ENCODE measurements around the gene CLEC4M. TPM values are rescaled to one million over a fixed set of nuclear protein-coding genes. Genes with fewer than 3 reads are reported as not detected.

CLEC4M gene
- polyA plus RNA-seq, 1 donor (not counting 4 experiments of a cell fraction or from before 2014, with no cell fraction given): not detected

DNA sequence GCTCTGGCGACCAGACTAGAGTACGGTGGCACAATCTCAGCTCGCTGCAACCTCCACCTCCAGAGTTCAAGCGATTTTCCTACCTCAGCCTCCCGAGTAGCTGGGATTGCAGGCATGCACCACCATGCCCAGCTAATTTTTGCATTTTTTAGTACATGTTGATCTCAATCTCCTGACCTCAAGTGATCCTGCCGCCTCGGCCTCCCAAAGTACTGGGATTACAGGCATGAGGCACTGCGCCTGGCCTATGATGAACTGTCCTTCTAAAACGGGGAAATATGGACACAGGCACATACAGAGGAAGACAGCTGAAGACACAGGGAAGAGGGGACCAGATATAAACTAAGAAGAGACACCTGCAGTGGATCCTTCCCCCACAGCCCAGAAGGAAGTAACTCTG, 12.7 kb downstream of the CLEC4M start:
- H3K79me2 ChIP-seq (ENCODE audit: control insufficient read depth, insufficient read depth, low read length): no peaks in the 10 kb centered on the region
- no peaks in the 10 kb centered on the region for H4K20me1 ChIP-seq (ENCODE audit: control insufficient read depth, extremely low read depth, insufficient read depth, low read length)
- H3K4me2 ChIP-seq (ENCODE audit: control insufficient read depth, extremely low read depth, insufficient read depth, low read depth, low read length): no peak overlapping the region
- H3K9ac ChIP-seq (ENCODE audit: control insufficient read depth, extremely low read depth, insufficient read depth, low read length): no peak overlapping the region
- H3K9me3 ChIP-seq (ENCODE audit: control insufficient read depth, low read depth, low read length): peaks cover 2% of the 10 kb centered on the region
- no peak for FAIRE-seq
- peaks cover 7% of the 10 kb centered on the region for H3K27me3 ChIP-seq (ENCODE audit: control insufficient read depth, extremely low read depth, insufficient read depth, low read length)
- H3K4me3 ChIP-seq (ENCODE audit: control insufficient read depth in 2 of 3, extremely low read depth in 1 of 3, insufficient read depth in 2 of 3, low read depth in 1 of 3, low read length in 3 of 3): no peak overlapping the region
- no peaks in the 10 kb centered on the region for H3K36me3 ChIP-seq (ENCODE audit: control insufficient read depth in 2 of 2, extremely low read depth in 1 of 2, insufficient read depth in 2 of 2, low read length in 2 of 2)
- no peak for DNase-seq (ENCODE audit: low read depth, low spot score)
- H2AFZ ChIP-seq (ENCODE audit: control insufficient read depth, low read length): no peak overlapping the region
- TF ChIP-seq, protein P1, sequence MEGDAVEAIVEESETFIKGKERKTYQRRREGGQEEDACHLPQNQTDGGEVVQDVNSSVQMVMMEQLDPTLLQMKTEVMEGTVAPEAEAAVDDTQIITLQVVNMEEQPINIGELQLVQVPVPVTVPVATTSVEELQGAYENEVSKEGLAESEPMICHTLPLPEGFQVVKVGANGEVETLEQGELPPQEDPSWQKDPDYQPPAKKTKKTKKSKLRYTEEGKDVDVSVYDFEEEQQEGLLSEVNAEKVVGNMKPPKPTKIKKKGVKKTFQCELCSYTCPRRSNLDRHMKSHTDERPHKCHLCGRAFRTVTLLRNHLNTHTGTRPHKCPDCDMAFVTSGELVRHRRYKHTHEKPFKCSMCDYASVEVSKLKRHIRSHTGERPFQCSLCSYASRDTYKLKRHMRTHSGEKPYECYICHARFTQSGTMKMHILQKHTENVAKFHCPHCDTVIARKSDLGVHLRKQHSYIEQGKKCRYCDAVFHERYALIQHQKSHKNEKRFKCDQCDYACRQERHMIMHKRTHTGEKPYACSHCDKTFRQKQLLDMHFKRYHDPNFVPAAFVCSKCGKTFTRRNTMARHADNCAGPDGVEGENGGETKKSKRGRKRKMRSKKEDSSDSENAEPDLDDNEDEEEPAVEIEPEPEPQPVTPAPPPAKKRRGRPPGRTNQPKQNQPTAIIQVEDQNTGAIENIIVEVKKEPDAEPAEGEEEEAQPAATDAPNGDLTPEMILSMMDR (optimal IDR thresholded peaks at IDR 0.05 in 1 of 3, IDR thresholded peaks at IDR 0.05 in 1 of 3, conservative IDR thresholded peaks at IDR 0.05 in 1 of 3; ENCODE audit: extremely low read depth in 1 of 3, insufficient read depth in 2 of 3, low read length in 3 of 3): no peak
- TF ChIP-seq EZH2 (IDR thresholded peaks at IDR 0.05; ENCODE audit: low read length): no peak
- H3K4me1 ChIP-seq (ENCODE audit: control insufficient read depth, extremely low read depth, insufficient read depth, low read length): peaks cover 22% of the 10 kb centered on the region
- dilution Hi-C loops (cut with MboI; ENCODE audit: extremely low pct_ligation_motif_present, low sequenced_read_pairs): no loop called here
- H3K27ac ChIP-seq (ENCODE audit: control insufficient read depth, insufficient read depth, low read length): no peak overlapping the region
- no peaks in the 10 kb centered on the region for H3K9me1 ChIP-seq (ENCODE audit: control insufficient read depth, extremely low read depth, insufficient read depth, low read length)

DNA sequence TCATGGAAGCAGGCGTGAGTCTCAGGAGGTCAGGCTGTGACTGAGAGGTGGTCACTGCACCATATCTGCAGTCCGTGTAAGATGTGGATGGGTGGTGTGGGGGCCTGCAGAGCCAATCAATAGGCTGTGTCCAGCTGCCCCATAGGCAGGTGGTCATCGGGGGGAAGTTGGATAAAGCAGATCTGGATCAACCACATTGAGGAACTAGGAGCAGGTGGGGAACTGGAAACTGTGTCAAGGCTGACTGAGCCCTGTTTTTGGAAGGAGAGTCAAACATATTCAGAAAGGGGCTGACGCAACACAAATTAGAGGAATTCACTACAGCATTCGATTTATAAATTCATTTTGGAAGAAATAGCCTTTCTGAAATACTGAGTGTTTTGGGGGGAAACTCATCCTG, 15.0 kb downstream of the CLEC4M start:
- Histone ChIP-seq H3K9me3 (ENCODE audit: control insufficient read depth, low read depth, low read length) (peaks cover 2% of the 10 kb centered on the region), H3K27ac (ENCODE audit: control insufficient read depth, insufficient read depth, low read length) (no peak overlapping the region), H3K4me1 (ENCODE audit: control insufficient read depth, extremely low read depth, insufficient read depth, low read length) (peaks cover 11% of the 10 kb centered on the region), H3K4me3 (ENCODE audit: control insufficient read depth in 2 of 3, extremely low read depth in 1 of 3, insufficient read depth in 2 of 3, low read depth in 1 of 3, low read length in 3 of 3) (no peak overlapping the region), H3K27me3 (ENCODE audit: control insufficient read depth, extremely low read depth, insufficient read depth, low read length) (peaks cover 7% of the 10 kb centered on the region), H3K9ac (ENCODE audit: control insufficient read depth, extremely low read depth, insufficient read depth, low read length) (no peak overlapping the region), H2AFZ (ENCODE audit: control insufficient read depth, low read length) (no peak overlapping the region), H3K9me1 (ENCODE audit: control insufficient read depth, extremely low read depth, insufficient read depth, low read length) (no peaks in the 10 kb centered on the region), H3K36me3 (ENCODE audit: control insufficient read depth in 2 of 2, extremely low read depth in 1 of 2, insufficient read depth in 2 of 2, low read length in 2 of 2) (no peaks in the 10 kb centered on the region), H3K4me2 (ENCODE audit: control insufficient read depth, extremely low read depth, insufficient read depth, low read depth, low read length) (no peak overlapping the region), H3K79me2 (ENCODE audit: control insufficient read depth, insufficient read depth, low read length) (no peaks in the 10 kb centered on the region), H4K20me1 (ENCODE audit: control insufficient read depth, extremely low read depth, insufficient read depth, low read length) (no peaks in the 10 kb centered on the region)
- no peak for DNase-seq (ENCODE audit: low read depth, low spot score)
- FAIRE-seq: no peak
- dilution Hi-C loops (cut with MboI; ENCODE audit: extremely low pct_ligation_motif_present, low sequenced_read_pairs): no loop called here
- TF ChIP-seq, protein P1 (optimal IDR thresholded peaks at IDR 0.05 in 1 of 3, IDR thresholded peaks at IDR 0.05 in 1 of 3, conservative IDR thresholded peaks at IDR 0.05 in 1 of 3; ENCODE audit: extremely low read depth in 1 of 3, insufficient read depth in 2 of 3, low read length in 3 of 3): no peak
- no peak for TF ChIP-seq EZH2 (IDR thresholded peaks at IDR 0.05; ENCODE audit: low read length)
